Neural progenitor cell (in vitro differentiated cells): Measurements from ENCODE around the gene KCNC3. TPM values are rescaled to one million over a fixed set of nuclear protein-coding genes. Genes with fewer than 3 reads are reported as not detected.

Experiments used
- DNase-seq: peaks from one replicate; pipeline ENCODE4 v3.0.0-alpha.2; 2016; ENCODE audit warnings: low spot score
- H2AFZ ChIP-seq: fragments of 200-600 bp; sonication (generic); replicated peaks from 2 replicates; pipeline ENCODE4 v1.6.1; 2016; ENCODE audit warnings: antibody characterized with exemption
- H3F3A ChIP-seq: fragments of 200-600 bp; sonication (generic); 2 replicates; pipeline ENCODE4 v1.6.1; 2016; ENCODE audit warnings: antibody characterized with exemption, low read depth
- H3K27ac ChIP-seq: fragments of 200-600 bp; sonication (generic); 2 replicates; pipeline ENCODE4 v1.5.1; 2016; ENCODE audit warnings: mild to moderate bottlenecking
- H3K27me3 ChIP-seq: fragments of 200-600 bp; sonication (generic); 2 replicates; pipeline ENCODE4 v1.6.1; 2016; ENCODE audit warnings: mild to moderate bottlenecking, moderate library complexity
- H3K36me3 ChIP-seq: fragments of 200-600 bp; sonication (generic); 2 replicates; pipeline ENCODE4 v1.5.1; 2016
- H3K4me1 ChIP-seq: fragments of 200-600 bp; sonication (generic); 2 replicates; pipeline ENCODE4 v1.6.1; 2016; ENCODE audit warnings: mixed run types
- H3K4me2 ChIP-seq: fragments of 200-600 bp; sonication (generic); 2 replicates; pipeline ENCODE4 v1.6.1; 2016
- H3K4me3 ChIP-seq: fragments of 200-600 bp; sonication (generic); 2 replicates; pipeline ENCODE4 v1.5.1; 2016
- H3K79me2 ChIP-seq: fragments of 200-600 bp; sonication (generic); 2 replicates; pipeline ENCODE4 v1.6.1; 2016; ENCODE audit warnings: low read depth
- H3K9ac ChIP-seq: fragments of 200-600 bp; sonication (generic); 2 replicates; pipeline ENCODE4 v1.6.1; 2016
- H3K9me3 ChIP-seq: fragments of 200-600 bp; sonication (generic); 2 replicates; pipeline ENCODE4 v1.5.1; 2016; ENCODE audit warnings: low read depth
- H4K20me1 ChIP-seq: fragments of 200-600 bp; sonication (generic); 2 replicates; pipeline ENCODE4 v1.6.1; 2016; ENCODE audit warnings: low read depth
- H3K27ac Mint-ChIP-seq: 3 replicates; pipeline ENCODE4 v1.8.0; 2021; ENCODE audit warnings: mixed read lengths
- H3K27me3 Mint-ChIP-seq: 2 replicates; pipeline ENCODE4 v1.8.0; 2022; ENCODE audit warnings: low read depth, mild to moderate bottlenecking, inconsistent platforms, moderate library complexity, mixed read lengths; ENCODE audit not compliant: insufficient read depth
- H3K36me3 Mint-ChIP-seq: 3 replicates; pipeline ENCODE4 v1.8.0; 2021; ENCODE audit warnings: mixed read lengths
- H3K4me1 Mint-ChIP-seq: 3 replicates; pipeline ENCODE4 v1.8.0; 2021; ENCODE audit warnings: mixed read lengths
- H3K4me3 Mint-ChIP-seq: 3 replicates; pipeline ENCODE4 v1.8.0; 2021; ENCODE audit warnings: mild to moderate bottlenecking, moderate library complexity, mixed read lengths
- H3K9me3 Mint-ChIP-seq: 3 replicates; pipeline ENCODE4 v1.8.0; 2020; ENCODE audit warnings: mixed read lengths
- CTCF ChIP-seq: fragments of 200-600 bp; sonication (generic); IDR thresholded peaks from 2 replicates; pipeline ENCODE4 v1.5.1; 2017; ENCODE audit warnings: antibody characterized with exemption, mild to moderate bottlenecking
- EZH2 ChIP-seq: fragments of 200-600 bp; sonication (generic); IDR thresholded peaks from 2 replicates; pipeline ENCODE4 v1.6.1; 2017; ENCODE audit warnings: antibody characterized with exemption, mild to moderate bottlenecking, moderate library complexity
- EZH2phosphoT487 ChIP-seq: fragments of 200-600 bp; sonication (generic); IDR thresholded peaks from 2 replicates; pipeline ENCODE4 v1.6.1; 2017; ENCODE audit warnings: antibody characterized with exemption
- total RNA-seq: library from RNA; depleted of rRNA; stranded (reverse); fragments of >200 nt; gene quantifications from 2 replicates; pipeline ENCODE4 v1.2.3, GENCODE V29; 2015; ENCODE audit warnings: low replicate concordance

The KCNC3 gene
- total RNA-seq, 1 donor from 2014 or later: 0.41 TPM

DNA sequence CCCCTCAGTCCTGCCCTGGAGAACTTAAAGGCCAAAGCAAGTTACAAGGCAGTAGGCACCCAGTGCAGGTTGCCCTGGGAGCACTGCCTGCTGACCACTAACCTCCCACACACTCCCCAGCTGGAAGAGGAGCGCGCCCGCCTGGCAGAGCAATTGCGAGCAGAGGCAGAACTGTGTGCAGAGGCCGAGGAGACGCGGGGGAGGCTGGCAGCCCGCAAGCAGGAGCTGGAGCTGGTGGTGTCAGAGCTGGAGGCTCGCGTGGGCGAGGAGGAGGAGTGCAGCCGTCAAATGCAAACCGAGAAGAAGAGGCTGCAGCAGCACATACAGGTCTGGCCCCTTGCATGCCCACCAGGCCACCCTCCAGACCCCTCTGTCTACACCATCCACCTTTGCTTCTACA is 61.1 kb downstream of the KCNC3 start:
- Histone ChIP-seq H3F3A (no peaks in the 10 kb centered on the region), H4K20me1 (no peaks in the 10 kb centered on the region), H3K27ac (no peak overlapping the region), H3K36me3 (no peaks in the 10 kb centered on the region), H2AFZ (no peak overlapping the region), H3K79me2 (no peaks in the 10 kb centered on the region), H3K4me1 (no peaks in the 10 kb centered on the region), H3K4me3 (no peak overlapping the region), H3K9ac (no peak overlapping the region), H3K27me3 (no peaks in the 10 kb centered on the region), H3K4me2 (no peak overlapping the region), H3K9me3 (no peaks in the 10 kb centered on the region)
- no peaks in the 10 kb centered on the region for H3K27me3 Mint-ChIP-seq
- TF ChIP-seq EZH2 (no peak), EZH2phosphoT487 (no peak), CTCF (no peak)
- DNase-seq: no peak
- H3K27ac Mint-ChIP-seq: no peak overlapping the region
- H3K36me3 Mint-ChIP-seq: no peaks in the 10 kb centered on the region
- H3K4me1 Mint-ChIP-seq: no peaks in the 10 kb centered on the region
- no peak overlapping the region for H3K4me3 Mint-ChIP-seq
- H3K9me3 Mint-ChIP-seq: no peaks in the 10 kb centered on the region

DNA sequence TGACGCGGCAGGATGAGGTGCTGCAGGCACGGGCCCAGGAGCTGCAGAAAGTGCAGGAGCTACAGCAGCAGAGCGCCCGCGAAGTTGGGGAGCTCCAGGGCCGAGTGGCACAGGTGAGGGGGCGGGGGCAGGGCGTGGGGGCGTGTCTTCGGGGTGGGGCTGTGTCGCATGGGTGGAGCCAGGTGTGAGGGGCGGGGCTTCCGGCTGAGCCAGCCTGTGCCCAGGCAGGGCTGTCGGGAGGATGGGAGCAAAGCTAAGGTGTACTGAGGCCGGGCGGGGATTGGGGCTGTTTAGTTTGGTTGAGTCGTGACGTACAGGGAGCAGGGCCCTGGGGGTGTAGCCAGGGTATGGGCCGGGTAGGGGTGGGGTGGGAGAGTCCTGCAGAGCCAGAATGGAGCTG is 62.3 kb downstream of the KCNC3 start:
- H3K27ac Mint-ChIP-seq: no peak overlapping the region
- TF ChIP-seq CTCF: no peak
- no peak for TF ChIP-seq EZH2phosphoT487
- no peaks in the 10 kb centered on the region for H3K36me3 Mint-ChIP-seq
- H3K79me2 ChIP-seq: no peaks in the 10 kb centered on the region
- H3K9ac ChIP-seq: no peak overlapping the region
- H3K36me3 ChIP-seq: no peaks in the 10 kb centered on the region
- H3K27ac ChIP-seq: no peak overlapping the region
- no peaks in the 10 kb centered on the region for H4K20me1 ChIP-seq
- H3K4me3 Mint-ChIP-seq: no peak overlapping the region
- H3K9me3 ChIP-seq: no peaks in the 10 kb centered on the region
- no peaks in the 10 kb centered on the region for H3F3A ChIP-seq
- peaks cover 2% of the 10 kb centered on the region for H3K27me3 Mint-ChIP-seq
- peak; percentile 53 for DNase-seq
- H3K9me3 Mint-ChIP-seq: no peaks in the 10 kb centered on the region
- no peak overlapping the region for H3K4me3 ChIP-seq
- peak overlapping the region; percentile 42 for H3K4me2 ChIP-seq
- H2AFZ ChIP-seq: no peak overlapping the region
- H3K4me1 ChIP-seq: no peaks in the 10 kb centered on the region
- H3K4me1 Mint-ChIP-seq: no peaks in the 10 kb centered on the region
- H3K27me3 ChIP-seq: no peaks in the 10 kb centered on the region

DNA sequence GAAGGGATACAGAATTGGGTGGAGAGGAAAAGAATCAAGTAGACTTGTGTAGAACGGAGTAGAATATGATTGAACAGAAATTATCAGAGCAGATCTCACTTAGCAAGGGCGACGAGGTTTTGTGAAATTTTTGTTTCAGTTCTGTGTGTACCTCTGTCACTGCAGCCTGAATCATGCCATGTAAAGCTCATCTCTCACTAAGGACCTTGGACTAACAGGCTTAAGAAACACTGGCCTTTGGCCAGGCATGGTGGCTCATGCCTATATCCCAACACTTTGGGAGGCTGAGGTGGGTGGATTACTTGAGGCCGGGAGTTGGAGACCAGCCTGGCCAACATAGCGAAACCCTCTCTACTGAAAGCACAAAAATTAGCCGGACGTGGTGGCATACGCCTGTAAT is 63.1 kb downstream of the KCNC3 start:
- Mint-ChIP-seq H3K4me1 (no peaks in the 10 kb centered on the region), H3K9me3 (no peaks in the 10 kb centered on the region), H3K4me3 (no peak overlapping the region), H3K27me3 (peaks cover 2% of the 10 kb centered on the region), H3K36me3 (no peaks in the 10 kb centered on the region), H3K27ac (no peak overlapping the region)
- TF ChIP-seq EZH2phosphoT487 (no peak), EZH2 (no peak), CTCF (no peak)
- H3K79me2 ChIP-seq: no peaks in the 10 kb centered on the region
- no peak overlapping the region for H2AFZ ChIP-seq
- H3K9me3 ChIP-seq: no peaks in the 10 kb centered on the region
- H3K27me3 ChIP-seq: no peaks in the 10 kb centered on the region
- no peak overlapping the region for H3K4me3 ChIP-seq
- DNase-seq: no peak
- no peaks in the 10 kb centered on the region for H3K36me3 ChIP-seq
- H3K27ac ChIP-seq: no peak overlapping the region
- H3F3A ChIP-seq: no peaks in the 10 kb centered on the region
- H3K9ac ChIP-seq: no peak overlapping the region
- no peak overlapping the region for H3K4me2 ChIP-seq
- H4K20me1 ChIP-seq: no peaks in the 10 kb centered on the region
- no peaks in the 10 kb centered on the region for H3K4me1 ChIP-seq
